Fibroblast of peridontal ligament (primary cell): ENCODE data around the gene C22orf42.
A peak's percentile ranks its signal among the peaks of the same experiment; 100 is the strongest.
"Not testable (repeated sequence)": the region's sequence is repeated elsewhere in the genome, so short reads cannot be mapped to it uniquely, and the experiment has no call there.

Experiments used
- DNase-seq: peaks from one replicate; pipeline ENCODE4 v3.0.0-alpha.2; 2010; ENCODE audit errors: extremely low read depth

C22orf42 gene

DNA sequence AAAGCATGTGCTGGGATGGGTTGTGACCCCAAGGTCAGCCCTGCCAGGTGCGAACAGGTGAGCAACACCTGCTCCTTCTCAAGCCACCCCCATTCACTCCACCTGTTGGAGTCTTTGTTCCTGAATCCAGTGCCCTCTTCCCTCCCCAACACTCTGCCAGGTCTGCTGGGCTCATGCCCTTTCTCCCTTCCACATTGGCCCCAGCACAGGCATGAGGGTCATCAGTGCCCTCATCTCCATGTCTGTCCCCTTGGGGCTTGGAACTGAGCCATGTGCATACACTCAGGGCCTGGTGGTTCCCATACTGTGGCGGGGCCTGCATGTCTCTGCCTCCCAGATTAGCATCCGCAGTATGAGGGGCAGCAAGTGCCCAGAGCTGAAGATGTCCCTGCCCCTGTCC is 26.7 kb upstream of the C22orf42 start:
- DNase-seq = no peak

DNA sequence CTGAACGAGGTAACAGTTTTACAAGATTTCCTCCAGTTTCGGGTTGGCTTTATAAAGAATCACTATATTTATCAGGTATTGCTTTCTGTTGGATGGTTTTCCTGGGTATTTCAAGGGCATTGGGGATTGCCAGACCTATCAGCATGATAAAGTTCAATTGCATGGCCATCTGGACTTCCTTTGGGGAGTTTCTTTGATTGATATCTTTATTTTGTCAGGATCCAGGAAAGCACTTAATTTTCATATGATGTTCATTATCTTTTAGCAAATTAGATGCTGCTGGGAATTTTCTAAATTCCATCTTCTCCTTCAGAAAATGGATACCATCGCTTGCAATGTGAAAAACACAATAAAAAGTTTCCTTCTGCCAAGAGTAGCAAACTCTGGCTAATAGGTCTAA is 24.5 kb upstream of the C22orf42 start:
- no peak for DNase-seq

- DNase-seq = no peak
Measured at GRCh38 chr22:32181043-32181442, 21.9 kb upstream of the C22orf42 start.

DNA sequence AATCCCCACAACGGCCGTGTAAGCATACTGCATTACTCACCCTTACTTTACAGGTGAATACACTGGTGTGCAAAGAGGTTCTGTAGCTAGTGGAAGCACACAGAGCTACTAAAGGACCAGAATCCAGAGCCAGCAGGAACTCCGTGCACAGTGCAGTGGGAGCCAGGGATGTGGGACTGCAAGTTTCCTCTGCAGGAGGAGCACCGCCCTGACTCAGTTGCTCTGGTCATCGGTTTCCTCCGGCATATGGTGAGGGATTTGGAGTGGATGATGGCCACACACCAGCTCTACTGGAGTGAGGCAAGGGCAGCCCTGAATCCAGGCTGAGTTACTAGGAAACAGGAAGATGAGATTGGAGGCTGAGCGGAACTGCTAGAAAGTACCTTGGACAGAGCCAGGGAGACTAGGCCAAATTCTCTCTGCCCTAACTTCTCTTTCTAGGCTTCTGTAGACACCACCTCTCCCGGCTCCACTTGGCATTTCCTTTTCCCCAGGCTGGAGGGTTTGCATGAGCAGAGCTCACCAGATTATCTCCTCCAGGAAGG is 18.2 kb upstream of the C22orf42 start:
- no peak for DNase-seq

DNA sequence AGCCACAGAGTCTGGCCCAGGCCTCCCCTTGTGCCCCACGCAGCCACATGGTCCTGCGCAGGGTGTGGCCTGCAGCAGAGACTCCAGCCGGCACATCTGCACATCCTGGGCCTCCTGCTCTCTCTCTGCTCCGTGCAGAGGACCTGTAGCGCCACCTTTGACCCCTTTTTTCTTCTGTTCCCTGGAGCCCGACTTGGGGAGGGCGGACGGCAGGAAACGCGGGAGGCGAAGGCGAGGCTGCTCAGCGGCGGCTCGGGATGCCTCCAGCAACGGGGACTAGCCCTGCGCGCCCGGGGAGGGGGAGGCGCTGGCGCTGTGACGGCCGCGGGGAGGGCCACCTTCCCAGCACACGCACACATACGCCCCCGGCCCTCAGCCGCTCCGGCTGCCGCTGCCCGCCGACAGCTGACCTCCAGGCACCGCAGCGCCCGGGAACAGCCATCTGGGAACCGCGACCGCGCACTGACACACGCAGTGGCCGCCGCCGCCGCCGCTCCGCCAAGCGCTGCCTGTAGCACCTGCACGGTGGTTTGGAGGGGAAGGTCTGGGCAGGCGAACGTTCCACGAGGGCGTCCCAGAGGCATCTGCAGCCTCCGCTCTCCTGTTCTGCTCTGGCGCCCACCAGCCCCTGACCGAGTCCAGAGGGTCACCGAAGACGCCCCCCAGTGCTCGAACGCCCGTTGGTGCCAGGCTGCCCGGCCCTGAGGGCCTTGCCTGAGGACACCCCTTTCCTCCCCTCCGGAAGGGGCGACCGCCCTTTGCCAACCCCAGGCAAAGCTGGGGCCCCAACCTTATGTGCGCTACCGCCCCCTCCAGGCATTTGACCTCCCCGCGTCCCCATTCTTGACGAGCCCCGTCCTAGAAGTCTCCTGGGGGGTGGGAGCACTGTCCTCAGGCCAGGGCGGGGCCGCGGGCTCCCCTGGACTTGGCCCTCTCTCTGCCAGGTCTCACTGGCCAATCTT is 16.9 kb upstream of the C22orf42 start:
- no peak for DNase-seq

GRCh38 chr22:32175115-32175514 is 16.0 kb upstream of the C22orf42 start:
- no peak for DNase-seq

DNA sequence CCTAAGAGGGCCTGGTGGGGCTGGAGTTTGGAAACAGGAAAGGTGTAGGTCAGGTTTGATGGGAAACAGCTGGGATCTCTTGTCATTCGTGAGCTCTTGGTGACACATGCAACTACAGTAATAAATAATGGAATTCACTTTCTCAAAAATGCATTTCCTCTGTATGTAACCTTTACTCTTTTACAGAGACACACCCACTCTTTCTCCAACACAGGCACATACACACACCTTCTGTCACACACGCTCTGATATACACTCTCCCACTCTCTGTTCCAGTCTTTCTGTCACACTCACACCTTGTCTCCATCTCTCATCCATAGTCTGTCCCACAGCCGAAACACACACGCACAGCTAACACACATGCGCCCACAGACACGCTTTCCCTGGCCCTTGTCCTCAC is 6.6 kb upstream of the C22orf42 start:
- no peak for DNase-seq

GRCh38 chr22:32164075-32164860 is 5.2 kb upstream of the C22orf42 start:
- DNase-seq = no peak

DNA sequence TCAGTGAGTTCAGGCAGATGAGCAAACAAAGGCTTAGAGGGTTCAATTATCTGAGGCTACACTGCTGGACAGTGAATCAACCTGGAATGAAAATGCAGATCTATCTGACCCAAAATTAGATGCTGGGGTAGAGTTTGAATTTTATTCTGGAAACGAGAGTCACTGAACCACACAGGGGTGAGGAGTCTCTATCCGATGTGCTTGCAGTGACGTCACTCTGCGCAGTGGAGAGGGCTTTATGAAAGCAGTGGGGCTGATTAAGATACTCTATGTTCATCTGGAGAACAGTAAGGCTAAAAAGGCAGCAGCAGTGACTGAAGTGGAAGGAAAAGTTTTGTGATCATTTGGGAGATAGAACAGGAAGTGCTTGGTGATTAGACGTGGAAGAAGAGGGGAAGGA is 1.3 kb upstream of the C22orf42 start:
- not testable (repeated sequence) for DNase-seq

GRCh38 chr22:32157632-32158031 is 1.5 kb downstream of the C22orf42 start:
- DNase-seq = not testable (repeated sequence)

- not testable (repeated sequence) for DNase-seq
Measured at GRCh38 chr22:32154727-32155126, 4.4 kb downstream of the C22orf42 start.

DNA sequence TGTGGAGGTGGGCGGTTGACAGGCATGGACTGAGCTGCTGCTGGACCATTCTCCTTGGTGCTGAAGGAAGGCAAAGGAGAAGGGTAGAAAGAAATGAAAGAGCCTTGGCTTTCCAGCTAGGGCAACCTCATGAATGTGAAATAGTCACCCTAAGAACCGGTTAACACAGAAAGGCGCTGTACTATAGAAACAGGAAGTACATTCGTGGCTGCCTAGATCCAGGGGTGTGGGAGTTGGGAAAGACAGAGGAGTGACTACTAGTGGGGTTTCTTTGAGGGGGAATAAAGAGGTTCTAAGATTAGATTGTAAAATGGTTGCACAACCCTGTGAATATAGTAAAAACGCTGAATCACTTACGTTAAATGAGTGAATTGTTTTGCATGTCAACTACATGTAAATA is 7.5 kb downstream of the C22orf42 start:
- DNase-seq = not testable (repeated sequence)

DNA sequence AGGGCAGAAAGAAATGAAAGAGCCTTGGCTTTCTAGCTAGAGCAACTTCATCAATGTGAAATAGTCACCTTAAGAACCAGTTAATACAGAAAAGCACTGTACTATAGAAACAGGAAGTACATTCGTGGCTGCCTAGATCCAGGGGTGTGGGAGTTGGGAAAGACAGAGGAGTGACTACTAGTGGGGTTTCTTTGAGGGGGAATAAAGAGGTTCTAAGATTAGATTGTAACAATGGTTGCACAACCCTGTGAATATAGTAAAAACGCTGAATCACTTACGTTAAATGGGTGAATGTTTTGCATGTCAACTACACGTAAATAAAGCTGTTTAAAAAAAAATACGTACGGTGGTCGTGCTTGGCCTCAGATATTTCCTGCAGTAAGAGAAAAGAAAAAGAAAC is 8.5 kb downstream of the C22orf42 start:
- not testable (repeated sequence) for DNase-seq

GRCh38 chr22:32148372-32148771 is 10.7 kb downstream of the C22orf42 start:
- not testable (repeated sequence) for DNase-seq

DNA sequence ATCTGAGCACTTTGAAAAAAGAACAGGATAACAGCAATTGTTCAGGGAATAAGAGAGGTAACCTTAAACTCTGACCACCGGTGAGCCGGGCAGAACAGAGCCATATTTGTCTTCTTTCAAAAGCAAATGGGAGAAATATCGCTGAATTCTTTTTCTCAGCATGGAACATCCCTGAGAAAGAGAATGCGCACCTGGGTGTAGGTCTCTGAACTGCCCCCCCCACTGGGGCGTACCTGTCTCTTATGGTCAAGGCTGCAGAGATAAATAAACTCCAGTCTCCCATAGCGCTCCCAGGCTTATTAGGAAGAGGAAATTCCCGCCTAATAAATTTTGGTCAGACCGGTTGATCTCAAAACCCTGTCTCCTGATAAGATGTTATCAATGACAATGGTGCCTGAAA is 12.0 kb downstream of the C22orf42 start:
- DNase-seq = not testable (repeated sequence)

- no peak for DNase-seq
Measured at GRCh38 chr22:32144496-32145274, 14.4 kb downstream of the C22orf42 start.

DNA sequence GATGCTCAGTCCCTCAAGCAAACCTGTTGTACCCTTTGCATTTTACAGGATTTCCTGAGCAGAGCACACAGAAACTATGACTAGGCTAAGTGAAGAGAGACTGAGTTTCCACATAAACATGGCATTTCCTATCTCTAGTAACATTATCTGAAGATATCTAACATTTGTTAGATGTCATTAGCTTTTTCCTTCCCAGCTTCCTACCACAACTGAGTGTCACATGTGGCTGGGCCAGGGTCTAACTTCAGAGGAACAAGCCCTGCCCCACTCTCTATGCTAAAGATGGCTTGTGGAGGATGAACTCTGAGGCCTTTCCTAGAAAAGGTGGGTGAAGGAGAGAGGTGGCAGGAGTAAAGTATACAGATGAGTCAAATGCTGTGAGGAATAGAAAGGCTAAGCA is 16.5 kb downstream of the C22orf42 start:
- DNase-seq = no peak

DNA sequence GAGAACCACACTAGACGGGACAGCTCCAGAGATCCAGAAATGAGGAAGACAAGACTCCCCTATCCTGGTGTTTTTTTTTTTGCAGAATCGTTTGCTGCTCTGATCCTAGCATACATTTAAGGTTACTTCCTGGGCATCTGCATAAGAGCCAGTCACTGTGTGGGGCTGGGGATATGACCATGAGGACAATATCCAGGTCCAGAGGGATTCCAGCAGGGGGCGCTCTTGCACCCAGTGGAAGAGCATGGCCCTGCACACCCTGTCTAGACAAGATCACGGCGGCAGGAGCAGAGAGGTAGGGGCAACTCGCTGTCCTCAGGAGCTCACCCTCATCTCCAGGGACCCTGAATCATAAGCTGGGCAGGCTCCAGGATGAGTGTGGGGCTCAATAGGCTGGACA is 18.4 kb downstream of the C22orf42 start:
- not testable (repeated sequence) for DNase-seq

DNA sequence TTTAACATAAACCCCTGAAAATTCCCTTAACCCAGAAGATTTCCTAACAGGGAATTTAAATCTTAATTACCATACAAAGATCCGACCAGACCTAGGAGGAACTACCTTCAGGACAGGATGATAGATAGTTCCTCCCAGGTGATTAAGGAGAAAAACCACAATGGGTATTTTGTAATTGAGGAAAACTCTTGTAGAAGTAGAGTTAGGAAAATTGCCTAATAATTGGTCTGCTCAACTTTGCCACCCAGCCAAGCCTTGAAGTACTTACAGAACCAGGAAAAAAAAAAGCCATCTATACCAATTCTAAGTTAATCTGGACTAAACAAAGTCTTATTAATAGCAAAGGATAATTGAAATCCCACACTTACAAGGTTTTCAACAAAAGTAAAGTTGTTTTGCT is 20.5 kb downstream of the C22orf42 start:
- not testable (repeated sequence) for DNase-seq

- peak; percentile 1 for DNase-seq
Measured at GRCh38 chr22:32137731-32138324, 21.3 kb downstream of the C22orf42 start.

DNA sequence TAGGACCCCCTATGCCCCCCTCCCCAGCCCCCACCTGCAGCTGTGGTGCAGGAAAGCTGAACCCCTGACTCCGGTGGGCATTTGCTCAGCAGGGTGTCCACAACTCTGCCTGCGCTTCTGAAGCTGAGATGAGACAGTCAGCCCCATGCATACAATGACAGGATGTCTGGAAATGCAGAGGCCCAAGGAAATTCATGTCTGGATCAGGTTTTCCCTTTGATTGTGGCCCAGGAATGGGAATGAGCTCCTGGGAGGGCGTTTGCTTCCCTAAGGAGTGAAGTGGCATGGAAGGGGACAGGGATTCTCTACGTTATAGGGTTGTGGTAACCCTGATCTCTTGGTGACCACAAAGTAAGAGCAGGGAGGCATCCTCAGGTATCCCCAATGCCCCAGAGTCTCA is 22.2 kb downstream of the C22orf42 start:
- not testable (repeated sequence) for DNase-seq
